OCI-LY3 (cell line): Measurements from ENCODE around the gene TLE3.

Source experiments
- CTCF ChIP-seq: fragments of 200-600, 300-600 bp; sonication (generic); IDR thresholded peaks from 2 replicates; pipeline ENCODE4 v1.5.1; 2014; ENCODE audit warnings: antibody characterized with exemption, low read length, low read depth
- EZH2phosphoT487 ChIP-seq: fragments of 200-600 bp; shearing (Covaris generic); IDR thresholded peaks from 2 replicates; pipeline ENCODE4 v1.6.1; 2018; ENCODE audit warnings: antibody characterized with exemption, mixed run types, low read depth

- TF ChIP-seq CTCF (no peak), EZH2phosphoT487 (no peak)
Measured at GRCh38 chr15:70128414-70129140, 30.9 kb upstream of the TLE3 start.
